Astrocyte (in vitro differentiated cells and primary cell): Measurements from ENCODE around the gene EXOC4. TPM values are rescaled to one million over a fixed set of nuclear protein-coding genes. Genes with fewer than 3 reads are reported as not detected.

ENCODE experiments used
- DNase-seq: peaks from one replicate; pipeline ENCODE4 v3.0.0-alpha.2; 2010; ENCODE audit warnings: low read depth
- FAIRE-seq: peaks from 2 replicates; lab custom pipeline; 2011; peaks lifted over from hg19 to GRCh38; lab: Jason Lieb, UNC
- H2AFZ ChIP-seq: 2 replicates; pipeline ENCODE4 v1.6.0; 2012; ENCODE audit warnings: low read depth, low read length, inconsistent platforms
- H3K27ac ChIP-seq: 2 replicates; pipeline ENCODE4 v1.5.1; 2011; ENCODE audit warnings: low read depth, low read length, inconsistent platforms
- H3K27me3 ChIP-seq: 2 replicates; pipeline ENCODE4 v1.6.0; 2011; ENCODE audit warnings: low read length, inconsistent platforms; ENCODE audit not compliant: insufficient read depth
- H3K36me3 ChIP-seq: 2 replicates; pipeline ENCODE4 v1.5.1; 2011; ENCODE audit warnings: low read length, inconsistent platforms; ENCODE audit not compliant: insufficient read depth
- H3K4me1 ChIP-seq: 2 replicates; pipeline ENCODE4 v1.5.1; 2011; ENCODE audit warnings: low read length, inconsistent platforms; ENCODE audit not compliant: insufficient read depth
- H3K4me2 ChIP-seq: 2 replicates; pipeline ENCODE4 v1.6.0; 2012; ENCODE audit warnings: low read length, inconsistent platforms
- H3K4me3 ChIP-seq: 2 replicates; pipeline ENCODE4 v1.5.1; 2011; ENCODE audit warnings: low read depth, mild to moderate bottlenecking, low read length, inconsistent platforms; ENCODE audit not compliant: insufficient read depth
- H3K79me2 ChIP-seq: 2 replicates; pipeline ENCODE4 v1.6.0; 2012; ENCODE audit warnings: mild to moderate bottlenecking, low read length, inconsistent platforms; ENCODE audit not compliant: insufficient read depth
- H3K9ac ChIP-seq: 2 replicates; pipeline ENCODE4 v1.6.0; 2012; ENCODE audit warnings: mild to moderate bottlenecking, low read length, inconsistent platforms
- H3K9me3 ChIP-seq: 2 replicates; pipeline ENCODE4 v1.5.1; 2012; ENCODE audit warnings: low read depth, mild to moderate bottlenecking, low read length, inconsistent platforms; ENCODE audit not compliant: insufficient read depth
- H4K20me1 ChIP-seq: 2 replicates; pipeline ENCODE4 v1.6.0; 2012; ENCODE audit warnings: low read length, inconsistent platforms; ENCODE audit not compliant: insufficient read depth
- H3K27ac Mint-ChIP-seq: one replicate; pipeline ENCODE4 v1.8.0; 2021; ENCODE audit warnings: mild to moderate bottlenecking, mixed read lengths; ENCODE audit not compliant: unreplicated experiment
- H3K27me3 Mint-ChIP-seq: one replicate; pipeline ENCODE4 v1.8.0; 2021; ENCODE audit warnings: low read depth, mixed read lengths; ENCODE audit not compliant: unreplicated experiment
- H3K36me3 Mint-ChIP-seq: one replicate; pipeline ENCODE4 v1.8.0; 2021; ENCODE audit warnings: low read depth, mixed read lengths; ENCODE audit not compliant: unreplicated experiment
- H3K4me1 Mint-ChIP-seq: one replicate; pipeline ENCODE4 v1.8.0; 2021; ENCODE audit warnings: low read depth, mixed read lengths; ENCODE audit not compliant: unreplicated experiment
- H3K4me3 Mint-ChIP-seq: one replicate; pipeline ENCODE4 v1.8.0; 2021; ENCODE audit warnings: mild to moderate bottlenecking, moderate library complexity, mixed read lengths; ENCODE audit not compliant: unreplicated experiment
- H3K9me3 Mint-ChIP-seq: one replicate; pipeline ENCODE4 v1.8.0; 2021; ENCODE audit warnings: mild to moderate bottlenecking, mixed read lengths; ENCODE audit not compliant: unreplicated experiment
- CTCF ChIP-seq: IDR thresholded peaks from 2 replicates; pipeline ENCODE4 v1.5.1; 2011; ENCODE audit warnings: low read depth, mild to moderate bottlenecking, inconsistent platforms, low read length, moderate library complexity; ENCODE audit not compliant: insufficient read depth
- EZH2 ChIP-seq: IDR thresholded peaks from 2 replicates; pipeline ENCODE4 v1.6.1; 2012; ENCODE audit warnings: mild to moderate bottlenecking, low read length, inconsistent platforms; ENCODE audit not compliant: insufficient read depth
- total RNA-seq: library from RNA; stranded (reverse); gene quantifications from 2 replicates; pipeline ENCODE4 v1.2.1, GENCODE V29; 2021

Gene EXOC4
- total RNA-seq, 1 donor from 2014 or later: 57.5 TPM

- Mint-ChIP-seq H3K36me3 (no peaks in the 10 kb centered on the region), H3K4me1 (no peaks in the 10 kb centered on the region), H3K27me3 (no peaks in the 10 kb centered on the region), H3K9me3 (no peaks in the 10 kb centered on the region), H3K4me3 (no peak overlapping the region), H3K27ac (no peak overlapping the region)
- FAIRE-seq (no peak), DNase-seq (no peak)
- H3K79me2 ChIP-seq: peaks cover 4% of the 10 kb centered on the region
- H3K4me3 ChIP-seq: no peak overlapping the region
- no peaks in the 10 kb centered on the region for H3K36me3 ChIP-seq
- no peaks in the 10 kb centered on the region for H3K4me1 ChIP-seq
- TF ChIP-seq EZH2 (no peak), CTCF (no peak)
- no peak overlapping the region for H3K4me2 ChIP-seq
- no peaks in the 10 kb centered on the region for H3K27me3 ChIP-seq
- no peak overlapping the region for H3K27ac ChIP-seq
- no peaks in the 10 kb centered on the region for H3K9me3 ChIP-seq
- no peak overlapping the region for H2AFZ ChIP-seq
- H3K9ac ChIP-seq: no peak overlapping the region
- peaks cover 1% of the 10 kb centered on the region for H4K20me1 ChIP-seq
Measured at GRCh38 chr7:133461421-133461820, 208.5 kb downstream of the EXOC4 start.

GRCh38 chr7:133475655-133476054, 222.8 kb downstream of the EXOC4 start:
- DNase-seq (no peak), FAIRE-seq (no peak)
- H3K4me1 ChIP-seq: no peaks in the 10 kb centered on the region
- H4K20me1 ChIP-seq: no peaks in the 10 kb centered on the region
- no peak overlapping the region for H3K9ac ChIP-seq
- H3K4me2 ChIP-seq: no peak overlapping the region
- H3K79me2 ChIP-seq: no peaks in the 10 kb centered on the region
- H3K9me3 Mint-ChIP-seq: no peaks in the 10 kb centered on the region
- H3K4me1 Mint-ChIP-seq: no peaks in the 10 kb centered on the region
- no peak overlapping the region for H3K4me3 Mint-ChIP-seq
- TF ChIP-seq CTCF (no peak), EZH2 (no peak)
- no peak overlapping the region for H3K27ac Mint-ChIP-seq
- no peaks in the 10 kb centered on the region for H3K36me3 ChIP-seq
- no peaks in the 10 kb centered on the region for H3K9me3 ChIP-seq
- no peak overlapping the region for H3K4me3 ChIP-seq
- no peaks in the 10 kb centered on the region for H3K36me3 Mint-ChIP-seq
- no peaks in the 10 kb centered on the region for H3K27me3 Mint-ChIP-seq
- H3K27ac ChIP-seq: no peak overlapping the region
- H2AFZ ChIP-seq: no peak overlapping the region
- H3K27me3 ChIP-seq: no peaks in the 10 kb centered on the region

GRCh38 chr7:133477791-133478190, 224.9 kb downstream of the EXOC4 start:
- no peak overlapping the region for H3K9ac ChIP-seq
- no peaks in the 10 kb centered on the region for H3K79me2 ChIP-seq
- H2AFZ ChIP-seq: no peak overlapping the region
- H3K27me3 ChIP-seq: no peaks in the 10 kb centered on the region
- Mint-ChIP-seq H3K27ac (no peak overlapping the region), H3K4me3 (no peak overlapping the region), H3K9me3 (no peaks in the 10 kb centered on the region), H3K36me3 (no peaks in the 10 kb centered on the region), H3K4me1 (peaks cover 4% of the 10 kb centered on the region), H3K27me3 (no peaks in the 10 kb centered on the region)
- H3K4me2 ChIP-seq: no peak overlapping the region
- no peak overlapping the region for H3K27ac ChIP-seq
- H4K20me1 ChIP-seq: no peaks in the 10 kb centered on the region
- no peak overlapping the region for H3K4me3 ChIP-seq
- no peaks in the 10 kb centered on the region for H3K36me3 ChIP-seq
- peaks cover 6% of the 10 kb centered on the region for H3K4me1 ChIP-seq
- no peaks in the 10 kb centered on the region for H3K9me3 ChIP-seq
- no peak for TF ChIP-seq EZH2
- TF ChIP-seq CTCF: no peak
- FAIRE-seq (no peak), DNase-seq (no peak)
